Mucosa of rectum (tissue), 2 donors: ENCODE results near the gene DUSP1.

ENCODE experiments used
- H3K27ac ChIP-seq, 2 donors: one replicate each; pipeline ENCODE4 v1.7.0; 2013; ENCODE audit warnings: inconsistent platforms in 2 of 2, low read depth in 2 of 2, low read length in 2 of 2
- H3K27me3 ChIP-seq, 2 donors: one replicate each; pipeline ENCODE4 v1.7.0; 2013; ENCODE audit warnings: low read length in 2 of 2; ENCODE audit not compliant: control insufficient read depth in 2 of 2, insufficient read depth in 2 of 2
- H3K36me3 ChIP-seq, 2 donors: one replicate each; pipeline ENCODE4 v1.7.0; 2013; ENCODE audit warnings: low read length in 2 of 2; ENCODE audit not compliant: control insufficient read depth in 2 of 2, insufficient read depth in 2 of 2
- H3K4me1 ChIP-seq, 2 donors: one replicate each; pipeline ENCODE4 v1.7.0; 2013; ENCODE audit warnings: low read length in 2 of 2, mild to moderate bottlenecking in 1 of 2; ENCODE audit not compliant: control insufficient read depth in 2 of 2, insufficient read depth in 2 of 2
- H3K4me3 ChIP-seq, 2 donors: one replicate each; pipeline ENCODE4 v1.7.0; 2013; ENCODE audit warnings: low read length in 2 of 2
- H3K9ac ChIP-seq, 2 donors: one replicate each; pipeline ENCODE4 v1.7.0; 2013; ENCODE audit warnings: low read length in 2 of 2, low read depth in 1 of 2, mild to moderate bottlenecking in 1 of 2
- H3K9me3 ChIP-seq, 2 donors: one replicate each; pipeline ENCODE4 v1.7.0; 2013; ENCODE audit warnings: low read length in 2 of 2; ENCODE audit not compliant: control insufficient read depth in 2 of 2
- donor health status: healthy.
- donor health status: Normal muscosa, but diverticular disease.

The DUSP1 gene

GRCh38 chr5:172731680-172732074 is 39.3 kb downstream of the DUSP1 start:
- Histone ChIP-seq H3K27me3 (no peaks in the 10 kb centered on the region), H3K4me3 (no peak overlapping the region), H3K9me3 (no peaks in the 10 kb centered on the region), H3K9ac (no peak overlapping the region), H3K4me1 (peaks cover 12 to 23% of the 10 kb centered on the region in 2 donors), H3K36me3 (no peaks in the 10 kb centered on the region), H3K27ac (peak overlapping the region in 1 of 2 donors; percentile 91)

GRCh38 chr5:172730981-172731679 is 39.9 kb downstream of the DUSP1 start:
- H3K36me3 ChIP-seq = no peaks in the 10 kb centered on the region
- H3K4me3 ChIP-seq = no peak overlapping the region
- no peaks in the 10 kb centered on the region for H3K9me3 ChIP-seq
- H3K27ac ChIP-seq = no peak overlapping the region
- no peaks in the 10 kb centered on the region for H3K27me3 ChIP-seq
- H3K9ac ChIP-seq = no peak overlapping the region
- H3K4me1 ChIP-seq = peaks cover 12 to 22% of the 10 kb centered on the region in 2 donors

GRCh38 chr5:172730222-172730621 is 40.8 kb downstream of the DUSP1 start:
- Histone ChIP-seq H3K4me3 (no peak overlapping the region), H3K9me3 (no peaks in the 10 kb centered on the region), H3K9ac (no peak overlapping the region), H3K27me3 (no peaks in the 10 kb centered on the region), H3K27ac (no peak overlapping the region), H3K4me1 (peaks cover 8 to 16% of the 10 kb centered on the region in 2 donors), H3K36me3 (no peaks in the 10 kb centered on the region)

GRCh38 chr5:172729588-172729987 is 41.4 kb downstream of the DUSP1 start:
- Histone ChIP-seq H3K9ac (no peak overlapping the region), H3K9me3 (no peaks in the 10 kb centered on the region), H3K27ac (no peak overlapping the region), H3K4me1 (peaks cover 8 to 16% of the 10 kb centered on the region in 2 donors), H3K4me3 (no peak overlapping the region), H3K36me3 (no peaks in the 10 kb centered on the region), H3K27me3 (no peaks in the 10 kb centered on the region)

- Histone ChIP-seq H3K27me3 (no peaks in the 10 kb centered on the region), H3K4me1 (peaks cover 5 to 11% of the 10 kb centered on the region in 2 donors), H3K36me3 (no peaks in the 10 kb centered on the region), H3K4me3 (no peak overlapping the region), H3K9ac (no peak overlapping the region), H3K27ac (no peak overlapping the region), H3K9me3 (no peaks in the 10 kb centered on the region)
Observed at GRCh38 chr5:172728481-172729241, 42.3 kb downstream of the DUSP1 start.

GRCh38 chr5:172727551-172727950 is 43.4 kb downstream of the DUSP1 start:
- peaks cover 0 to 3% of the 10 kb centered on the region in 2 donors for H3K4me1 ChIP-seq
- H3K9ac ChIP-seq = no peak overlapping the region
- no peaks in the 10 kb centered on the region for H3K9me3 ChIP-seq
- H3K27ac ChIP-seq = no peak overlapping the region
- H3K27me3 ChIP-seq = no peaks in the 10 kb centered on the region
- H3K36me3 ChIP-seq = no peaks in the 10 kb centered on the region
- H3K4me3 ChIP-seq = no peak overlapping the region

GRCh38 chr5:172726966-172727365 is 44.0 kb downstream of the DUSP1 start:
- H3K4me1 ChIP-seq = peaks cover 0 to 3% of the 10 kb centered on the region in 2 donors
- H3K9me3 ChIP-seq = no peaks in the 10 kb centered on the region
- no peak overlapping the region for H3K27ac ChIP-seq
- no peak overlapping the region for H3K9ac ChIP-seq
- H3K4me3 ChIP-seq = no peak overlapping the region
- H3K27me3 ChIP-seq = no peaks in the 10 kb centered on the region
- H3K36me3 ChIP-seq = no peaks in the 10 kb centered on the region

- Histone ChIP-seq H3K4me1 (peaks cover 0 to 4% of the 10 kb centered on the region in 2 donors), H3K27me3 (no peaks in the 10 kb centered on the region), H3K9ac (no peak overlapping the region), H3K9me3 (no peaks in the 10 kb centered on the region), H3K36me3 (no peaks in the 10 kb centered on the region), H3K4me3 (no peak overlapping the region), H3K27ac (no peak overlapping the region)
Observed at GRCh38 chr5:172725785-172726184, 45.2 kb downstream of the DUSP1 start.

- Histone ChIP-seq H3K27me3 (no peaks in the 10 kb centered on the region), H3K9ac (no peak overlapping the region), H3K4me1 (peaks cover 0 to 4% of the 10 kb centered on the region in 2 donors), H3K4me3 (no peak overlapping the region), H3K36me3 (no peaks in the 10 kb centered on the region), H3K9me3 (no peaks in the 10 kb centered on the region), H3K27ac (no peak overlapping the region)
Observed at GRCh38 chr5:172725273-172725672, 45.7 kb downstream of the DUSP1 start.
